Right ventricle myocardium inferior (tissue), 1 donor: Measurements from ENCODE around the gene EGR2. TPM values are rescaled to one million over a fixed set of nuclear protein-coding genes. Genes with fewer than 3 reads are reported as not detected.

Source experiments
- ATAC-seq: fragments of 200-7000 bp; cut with Tn5 transposase; one replicate; pipeline ENCODE4 v1.9.1; 2020; ENCODE audit warnings: mild to moderate bottlenecking, moderate library complexity
- DNase-seq: peaks from one replicate; pipeline ENCODE4 v3.0.0; 2021; ENCODE audit errors: missing footprints
- intact Hi-C: fragments of 100-400 bp; cut with DNase I; formaldehyde crosslinking; loops from one replicate; pipeline ENCODE4 v1.11.0; 2022
- total RNA-seq: library from RNA; stranded (reverse); fragmentation: NEBNext Ultra II Directional; extraction: Animal tissue kit (Norgen Biotek cat#: 25700); gene quantifications from one replicate; pipeline ENCODE4 v1.2.1, GENCODE V29; 2021
- donor health status: DM: no; HTN: yes; CAD: no; lungs with severe emphysema.

Gene EGR2
- total RNA-seq, 1 donor from 2014 or later = 1.0 TPM

GRCh38 chr10:62766386-62766785, 49.8 kb downstream of the EGR2 start:
- no peak for DNase-seq
- intact Hi-C loops = loop anchor here (5.0 kb wide), 1 partner anchor 134 kb away; no protein-coding TSS in a partner anchor
- ATAC-seq = no peak

DNA sequence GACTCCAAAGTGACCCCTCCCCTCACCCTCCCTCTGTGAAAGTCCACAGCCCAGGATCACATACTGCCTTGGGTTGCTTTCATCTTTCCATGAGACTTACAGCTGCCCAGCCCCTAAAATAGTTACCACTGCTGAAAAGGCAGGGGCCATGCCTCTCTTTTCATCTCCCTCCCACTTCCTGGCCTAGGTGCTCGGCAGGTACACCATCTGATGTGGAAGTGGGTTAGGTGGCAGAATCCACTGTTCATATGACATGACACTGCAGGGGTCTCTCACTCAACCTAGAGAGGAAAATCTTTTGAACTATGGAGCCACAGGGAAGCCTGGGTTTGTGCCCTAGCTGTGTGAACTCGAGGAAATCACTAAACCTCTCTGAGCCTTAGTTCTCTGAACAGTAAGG, 50.4 kb downstream of the EGR2 start:
- intact Hi-C loops = loop anchor here (5.0 kb wide), 1 partner anchor 133 kb away; no protein-coding TSS in a partner anchor
- ATAC-seq (no peak), DNase-seq (no peak)

DNA sequence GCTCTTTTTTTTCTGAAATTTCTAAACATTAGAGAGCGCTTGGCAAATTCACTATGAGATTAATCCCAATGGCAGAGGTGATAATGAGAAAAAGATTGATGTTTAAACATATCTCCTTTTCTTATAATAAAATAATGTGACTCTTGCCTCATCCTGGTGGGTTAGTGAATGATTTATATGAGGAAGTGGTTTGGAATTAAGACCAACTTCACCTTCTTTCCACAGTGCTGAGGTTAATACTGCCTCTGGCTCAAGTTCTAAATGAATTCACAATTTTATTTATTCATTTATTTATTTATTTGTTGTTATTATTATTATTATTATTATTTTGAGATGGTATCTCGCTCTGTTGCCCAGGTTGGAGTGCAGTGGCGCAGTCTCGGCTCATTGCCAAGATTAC, 52.2 kb downstream of the EGR2 start:
- no peak for ATAC-seq
- intact Hi-C loops = loop anchor here (5.0 kb wide), 1 partner anchor 53 kb away; the partner anchor contains the start of gene EGR2

GRCh38 chr10:62763155-62763554, 53.0 kb downstream of the EGR2 start:
- ATAC-seq (peak; percentile 94), DNase-seq (peak; percentile 85)
- intact Hi-C loops = loop anchor here (5.0 kb wide), 1 partner anchor 54 kb away; the partner anchor contains the start of gene EGR2

More for the DNA sequence above, 52.2 kb downstream of the EGR2 start:
- DNase-seq = no peak

Other genes starting within 250 kb of the EGR2 start
- 16.3 TPM for gene ADO, start 11.6 kb downstream of the EGR2 start, total RNA-seq